Stimulated activated CD8-positive, alpha-beta memory T cell treated with anti-CD3 and anti-CD28 coated beads, Interleukin-12 subunit alpha, Interleukin-12 subunit beta, amount 100 ng/mL, for 24 hours (primary cell): ENCODE measurements around the gene AP2A2.
"Not testable (repeated sequence)": the region's sequence is repeated elsewhere in the genome, so short reads cannot be mapped to it uniquely, and the experiment has no call there.

Experiments
- DNase-seq: peaks from one replicate; pipeline ENCODE4 v3.0.0-alpha.2; 2020; ENCODE audit errors: extremely low read depth

Gene AP2A2

DNA sequence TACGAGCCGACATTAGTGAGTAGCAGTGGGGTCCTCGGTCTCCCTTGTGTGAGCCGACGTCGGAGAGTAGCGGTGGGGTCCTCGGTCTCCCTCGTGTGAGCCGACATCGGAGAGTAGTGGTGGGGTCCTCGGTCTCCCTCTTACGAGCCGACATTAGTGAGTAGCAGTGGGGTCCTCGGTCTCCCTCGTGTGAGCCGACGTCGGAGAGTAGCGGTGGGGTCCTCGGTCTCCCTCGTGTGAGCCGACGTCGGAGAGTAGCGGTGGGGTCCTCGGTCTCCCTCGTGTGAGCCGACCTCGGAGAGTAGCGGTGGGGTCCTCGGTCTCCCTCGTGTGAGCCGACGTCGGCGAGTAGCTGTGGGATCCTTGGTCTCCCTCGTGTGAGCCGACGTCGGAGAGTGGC is 49.7 kb downstream of the AP2A2 start:
- not testable (repeated sequence) for DNase-seq

DNA sequence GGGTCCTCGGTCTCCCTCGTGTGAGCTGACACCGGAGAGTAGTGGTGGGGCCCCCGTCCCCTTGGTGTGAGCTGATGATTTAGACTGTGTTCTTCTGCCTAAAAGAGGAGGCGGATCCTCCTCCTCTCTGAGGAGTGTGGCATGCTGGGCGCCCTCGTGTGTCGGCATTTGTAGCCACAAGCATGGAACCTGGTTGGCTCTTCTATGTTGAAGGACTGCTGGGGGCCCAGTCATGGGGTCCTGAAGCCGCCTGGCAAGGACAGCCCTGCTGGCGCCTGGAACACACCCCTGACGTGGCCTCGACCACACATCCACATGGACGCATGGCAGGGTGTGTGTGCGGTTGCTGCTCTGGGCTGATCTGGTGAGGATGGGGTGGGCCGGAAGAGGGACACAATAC is 50.2 kb downstream of the AP2A2 start:
- no peak for DNase-seq

DNA sequence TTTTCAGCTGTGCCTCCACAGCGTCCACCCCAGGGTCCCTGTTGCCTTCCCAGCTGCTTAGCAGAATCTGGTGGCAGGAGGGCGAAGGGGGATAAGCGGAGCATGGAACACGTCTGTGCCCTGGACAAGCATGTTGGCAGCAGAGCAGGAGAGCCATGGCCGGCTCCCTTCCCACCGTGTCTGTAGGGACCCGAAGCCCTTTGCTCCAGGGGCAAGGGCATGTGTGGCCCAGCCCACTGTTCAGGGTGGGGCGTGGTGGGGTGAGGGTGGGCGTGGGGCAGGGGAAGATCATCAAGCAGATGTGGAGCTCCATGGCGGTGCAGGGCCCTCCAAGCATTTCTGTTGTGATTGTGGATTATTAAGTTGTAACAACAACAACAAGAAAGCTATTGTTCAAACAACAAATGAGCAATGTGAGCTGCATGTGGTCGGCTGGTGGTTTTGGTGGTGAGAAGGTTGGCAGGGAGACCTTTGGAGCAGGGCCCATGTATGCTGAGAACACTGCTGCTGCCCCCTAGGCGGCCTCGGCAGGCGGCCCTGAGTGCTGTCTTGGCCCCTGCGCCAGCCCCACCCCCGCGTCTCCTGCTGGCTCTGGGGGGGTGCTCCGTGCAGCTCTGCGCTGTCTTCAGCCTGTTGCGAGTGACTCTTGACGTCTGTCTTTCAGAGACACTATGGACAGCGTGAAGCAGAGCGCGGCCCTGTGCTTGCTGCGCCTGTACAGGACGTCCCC is 50.9 kb downstream of the AP2A2 start:
- DNase-seq: no peak

DNA sequence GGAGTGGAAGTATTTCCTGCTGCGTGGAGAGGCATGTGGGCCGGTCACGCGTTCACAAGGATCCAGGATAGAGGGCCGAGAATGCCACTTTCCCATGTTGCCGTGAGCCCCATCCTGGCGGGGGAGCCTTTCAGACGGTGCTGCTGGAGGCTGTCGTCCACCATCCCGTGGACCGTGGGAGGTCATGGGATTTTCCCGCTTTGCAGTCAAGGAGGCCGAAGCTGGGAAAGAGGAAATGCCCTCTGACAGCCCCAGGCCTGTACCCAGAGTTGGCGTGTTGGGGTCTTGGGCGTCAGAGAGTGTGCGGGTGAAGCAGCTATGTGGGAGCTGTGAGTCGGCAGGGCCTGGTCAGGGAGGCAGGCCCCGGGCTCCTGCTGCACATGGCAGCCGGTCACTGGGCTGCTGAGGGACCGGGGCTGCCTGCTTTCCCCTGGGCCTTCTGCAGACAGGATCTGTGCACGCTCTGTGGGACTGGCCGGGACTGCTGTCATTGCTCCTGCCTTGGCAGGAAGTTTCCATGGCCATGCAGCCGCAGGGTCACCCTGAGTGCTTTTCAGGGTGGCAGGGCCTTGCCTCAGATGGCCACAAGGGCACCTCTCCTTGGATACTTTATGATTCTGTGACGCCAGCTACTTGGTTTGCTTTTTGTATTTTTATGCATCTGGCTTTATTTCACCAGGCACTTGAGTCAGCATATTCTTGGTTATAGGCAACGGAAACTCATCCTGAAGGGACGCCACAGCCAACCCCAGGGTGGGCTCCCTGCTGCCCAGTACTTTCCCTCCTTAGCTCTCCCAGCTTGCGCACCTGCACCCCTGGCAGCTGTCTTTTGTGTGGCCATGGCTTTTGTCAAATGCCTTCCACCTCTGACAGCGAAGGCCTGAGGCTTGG is 52.4 kb downstream of the AP2A2 start:
- DNase-seq: no peak

DNA sequence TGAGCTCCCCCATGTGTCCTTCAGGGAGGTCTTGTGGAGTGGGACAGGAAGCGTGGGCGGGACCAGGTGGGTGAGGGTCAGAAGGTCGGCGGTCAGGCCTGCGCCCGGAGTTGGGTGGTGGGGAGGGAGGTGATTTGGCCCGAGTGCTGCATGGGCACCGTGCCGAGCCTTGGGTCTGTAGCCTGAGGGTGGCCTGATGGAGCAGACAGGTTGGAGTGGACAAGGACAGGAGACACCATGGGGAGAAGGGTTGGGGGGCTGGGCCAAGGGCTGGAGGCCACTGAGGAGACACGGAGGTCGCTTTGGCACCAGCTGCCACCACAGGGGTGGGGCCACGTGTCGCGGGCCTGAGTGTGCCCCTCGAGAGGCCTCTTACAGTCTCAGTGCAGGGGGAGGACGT is 53.1 kb downstream of the AP2A2 start:
- DNase-seq: no peak

DNA sequence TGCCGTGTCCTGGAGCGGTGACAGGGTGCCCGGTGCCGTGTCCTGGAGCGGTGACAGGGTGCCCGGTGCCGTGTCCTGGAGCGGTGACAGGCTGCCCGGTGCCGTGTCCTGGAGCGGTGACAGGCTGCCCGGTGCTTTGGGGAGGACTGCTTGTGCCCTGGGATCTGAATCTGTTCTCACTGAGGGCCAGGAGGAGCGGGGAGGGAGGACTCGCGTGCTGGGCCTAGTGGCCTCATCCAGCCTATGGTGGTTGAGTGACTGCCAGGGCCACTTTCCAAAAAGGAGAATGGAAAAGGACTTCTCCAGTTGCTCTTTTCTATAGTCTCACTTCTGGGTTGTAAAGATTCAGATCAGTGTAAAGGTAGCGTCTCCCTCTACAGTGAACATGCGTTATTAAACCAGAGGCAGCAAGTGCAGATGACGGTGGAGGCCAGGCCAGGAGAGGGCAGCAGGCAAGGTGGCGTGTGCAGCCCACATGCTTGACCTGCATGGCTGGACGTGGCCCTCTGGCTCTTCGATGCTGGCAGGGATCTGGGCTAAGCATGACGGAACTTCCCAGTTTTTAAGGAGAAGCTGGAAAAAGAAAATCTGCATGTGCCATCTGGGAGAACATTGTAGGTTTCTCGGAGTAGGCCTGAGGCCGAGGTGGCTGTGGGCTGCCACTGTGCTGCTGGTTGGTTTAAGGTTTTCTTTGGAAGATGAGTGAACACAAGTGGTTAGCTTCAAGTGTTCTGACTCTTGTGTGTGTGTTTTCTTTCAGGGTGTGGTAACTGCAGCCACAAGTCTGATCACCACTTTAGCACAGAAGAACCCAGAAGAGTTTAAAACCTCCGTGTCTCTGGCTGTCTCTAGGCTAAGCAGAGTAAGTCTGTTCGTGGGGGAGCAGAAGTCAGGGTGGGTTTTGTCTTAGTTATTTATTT is 55.0 kb downstream of the AP2A2 start:
- no peak for DNase-seq

DNA sequence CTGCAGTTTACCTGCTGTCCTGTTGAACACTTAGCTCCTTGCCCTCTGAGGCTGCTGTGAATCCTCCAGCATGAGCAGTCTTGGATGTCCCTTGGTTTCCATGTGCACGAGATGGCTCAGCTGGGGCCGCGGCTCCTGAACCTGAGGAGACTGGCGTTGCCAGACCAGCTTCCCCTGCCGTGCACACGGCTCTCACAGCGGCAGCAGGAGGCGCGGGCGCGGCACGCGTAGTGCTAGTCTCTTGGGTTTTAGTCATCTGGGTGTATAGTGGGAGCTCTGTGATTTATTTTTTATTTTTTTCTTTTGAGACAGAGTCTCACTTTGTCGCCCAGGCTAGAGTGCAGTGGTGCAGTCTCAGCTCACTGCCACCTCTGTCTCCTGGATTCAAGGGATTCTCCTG is 56.1 kb downstream of the AP2A2 start:
- no peak for DNase-seq

DNA sequence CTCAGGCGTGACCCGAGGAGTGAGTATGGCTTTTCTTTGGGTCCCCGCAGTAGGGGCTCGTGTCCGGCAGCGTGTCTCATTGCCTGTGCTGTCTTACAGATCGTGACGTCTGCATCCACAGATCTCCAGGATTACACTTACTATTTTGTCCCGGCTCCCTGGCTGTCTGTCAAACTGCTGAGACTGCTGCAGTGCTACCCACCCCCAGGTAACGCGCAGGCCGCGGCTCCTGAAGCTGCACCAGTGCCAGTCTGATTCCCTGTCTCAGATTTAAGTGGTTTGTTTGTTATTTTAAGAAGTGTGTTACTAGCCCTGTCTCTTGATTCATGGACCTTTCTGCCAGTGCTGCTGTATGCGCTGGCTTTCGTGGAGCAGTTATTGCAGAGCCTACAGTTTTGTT is 58.9 kb downstream of the AP2A2 start:
- no peak for DNase-seq

DNA sequence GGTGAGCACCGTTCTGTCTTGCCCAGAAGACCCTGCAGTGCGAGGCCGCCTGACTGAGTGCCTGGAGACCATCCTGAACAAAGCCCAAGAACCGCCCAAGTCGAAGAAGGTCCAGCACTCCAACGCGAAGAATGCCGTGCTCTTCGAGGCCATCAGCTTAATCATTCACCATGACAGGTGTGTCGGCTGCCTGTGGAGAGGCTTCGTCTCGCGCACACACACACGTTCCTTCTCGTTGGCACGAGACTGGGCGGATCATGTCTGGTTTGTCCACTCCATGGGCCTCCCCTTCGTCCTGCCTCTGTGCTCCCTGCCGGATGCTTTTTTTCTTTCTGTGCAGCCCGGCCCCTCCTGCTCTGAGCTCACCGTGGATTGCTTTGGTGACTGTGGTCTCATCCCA is 59.7 kb downstream of the AP2A2 start:
- no peak for DNase-seq

DNA sequence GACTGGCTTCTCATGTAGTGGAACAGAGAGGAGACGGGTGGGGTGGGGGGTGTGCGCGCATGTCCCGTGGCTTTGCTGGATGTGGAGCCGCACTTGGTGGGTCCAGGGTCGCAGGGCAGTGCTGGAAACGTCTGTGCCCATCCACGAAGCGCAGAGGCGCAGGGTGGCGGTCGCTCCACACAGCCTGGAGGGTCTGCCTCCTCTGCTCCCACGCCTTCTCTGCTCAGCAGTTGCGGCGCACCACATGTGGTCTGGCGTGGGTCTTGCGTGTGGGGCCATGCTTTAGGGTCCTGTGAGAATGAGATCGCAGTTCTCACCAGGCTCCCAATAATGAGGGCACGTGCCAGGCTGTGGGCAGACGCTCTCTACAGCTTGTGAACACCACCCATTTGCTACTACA is 60.2 kb downstream of the AP2A2 start:
- no peak for DNase-seq

DNA sequence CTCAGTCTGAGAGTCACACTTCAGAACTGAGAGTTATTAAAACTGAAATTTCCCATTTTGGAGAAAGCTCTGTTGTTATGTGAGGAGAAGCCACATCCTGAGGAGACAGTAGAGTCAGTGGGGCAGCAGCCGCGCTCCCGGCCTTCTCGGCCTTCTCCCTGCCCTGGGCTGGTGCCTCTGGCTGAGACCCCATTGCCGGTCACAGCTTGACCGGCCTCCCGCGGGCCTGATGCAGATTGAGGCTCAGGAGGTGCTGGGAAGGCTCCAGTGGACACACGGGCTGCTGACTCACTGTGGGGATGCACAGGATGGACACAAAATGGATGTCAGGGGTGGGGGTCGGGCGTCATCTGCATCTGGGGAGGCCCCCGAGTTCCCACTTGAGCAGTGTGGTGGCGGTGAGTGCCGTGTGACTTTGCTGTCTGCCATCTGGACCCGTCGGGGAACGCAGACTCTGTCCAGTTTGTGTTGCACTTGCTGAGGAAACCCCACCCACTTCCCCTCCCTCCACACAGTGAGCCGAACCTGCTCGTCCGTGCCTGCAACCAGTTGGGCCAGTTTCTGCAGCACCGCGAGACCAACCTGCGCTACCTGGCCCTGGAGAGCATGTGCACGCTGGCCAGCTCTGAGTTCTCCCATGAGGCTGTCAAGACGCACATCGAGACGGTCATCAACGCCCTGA is 60.7 kb downstream of the AP2A2 start:
- DNase-seq: no peak

DNA sequence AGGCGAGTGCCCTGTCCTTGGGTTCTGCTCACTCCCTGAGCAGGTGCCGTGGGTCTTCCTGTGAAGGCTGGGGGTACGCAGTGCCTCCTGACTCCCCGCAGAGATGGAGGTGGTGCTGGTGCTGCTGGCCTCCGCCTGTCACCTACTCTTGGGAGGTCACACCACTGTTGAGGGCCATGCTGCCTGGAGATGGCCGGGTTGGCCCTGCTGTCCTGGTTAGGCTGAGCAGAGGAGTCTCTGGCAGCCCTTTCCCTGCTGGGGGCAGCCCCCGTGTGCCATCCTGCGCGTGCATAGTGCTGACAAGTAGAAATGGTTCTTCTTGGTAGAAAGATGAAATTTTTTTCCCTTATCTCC is 61.3 kb downstream of the AP2A2 start:
- DNase-seq: no peak

DNA sequence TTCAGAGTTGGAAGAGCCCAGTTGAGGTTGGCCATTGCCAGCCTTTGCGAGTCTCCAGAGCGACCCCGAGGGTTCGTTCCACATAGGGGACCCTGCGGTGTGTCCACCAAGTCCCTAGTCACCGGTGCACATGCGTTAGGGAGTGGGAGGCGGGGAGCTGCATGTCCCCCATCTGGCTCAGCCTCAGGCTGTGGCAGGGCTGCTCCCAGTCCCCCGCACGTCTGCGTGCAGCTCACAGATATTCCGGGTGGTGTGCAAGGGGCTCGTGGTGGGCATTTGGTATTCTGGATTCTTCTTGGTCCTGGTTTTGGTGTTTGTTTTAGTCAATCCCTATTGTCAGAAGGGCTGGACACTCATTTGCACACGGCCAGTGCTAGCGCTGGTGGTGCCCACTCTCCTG is 62.0 kb downstream of the AP2A2 start:
- DNase-seq: no peak

DNA sequence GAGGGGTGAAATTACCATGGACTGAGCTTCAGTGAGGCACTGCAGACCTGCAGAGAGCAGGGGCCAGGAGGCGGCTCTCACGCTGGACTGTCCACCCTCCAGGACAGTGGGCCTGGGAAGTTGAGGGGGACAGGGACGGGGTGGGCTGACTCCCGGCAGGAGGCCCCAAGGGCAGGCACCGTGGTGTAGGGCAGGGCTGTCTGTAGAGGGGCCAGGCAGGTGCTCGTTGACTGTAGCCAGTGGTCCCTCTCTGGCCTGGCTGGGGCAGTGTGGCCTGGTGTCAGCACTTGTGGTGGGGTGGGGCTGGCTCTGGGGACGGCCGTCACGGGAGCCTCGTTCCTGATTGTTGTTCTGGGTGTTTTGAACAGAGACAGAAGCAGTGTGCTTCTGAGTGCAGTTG is 64.4 kb downstream of the AP2A2 start:
- no peak for DNase-seq

DNA sequence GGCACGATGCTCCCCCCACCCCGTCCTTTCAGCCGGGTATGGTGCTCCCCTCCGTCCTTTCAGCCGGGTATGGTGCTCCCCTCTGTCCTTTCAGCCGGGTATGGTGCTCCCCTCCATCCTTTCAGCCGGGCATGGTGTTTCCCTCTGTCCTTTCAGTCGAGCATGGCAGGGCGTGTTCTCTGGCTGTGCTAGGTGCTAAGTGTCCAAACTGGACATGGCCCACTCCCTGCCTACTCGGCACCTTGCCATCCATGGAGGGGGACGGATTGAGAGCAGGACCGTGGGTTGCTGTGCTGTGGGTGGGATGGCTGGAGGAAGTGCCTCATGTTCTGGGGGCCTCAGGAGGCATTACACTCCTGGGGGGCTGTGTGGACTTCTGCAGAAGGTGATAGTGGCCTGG is 65.4 kb downstream of the AP2A2 start:
- no peak for DNase-seq

DNA sequence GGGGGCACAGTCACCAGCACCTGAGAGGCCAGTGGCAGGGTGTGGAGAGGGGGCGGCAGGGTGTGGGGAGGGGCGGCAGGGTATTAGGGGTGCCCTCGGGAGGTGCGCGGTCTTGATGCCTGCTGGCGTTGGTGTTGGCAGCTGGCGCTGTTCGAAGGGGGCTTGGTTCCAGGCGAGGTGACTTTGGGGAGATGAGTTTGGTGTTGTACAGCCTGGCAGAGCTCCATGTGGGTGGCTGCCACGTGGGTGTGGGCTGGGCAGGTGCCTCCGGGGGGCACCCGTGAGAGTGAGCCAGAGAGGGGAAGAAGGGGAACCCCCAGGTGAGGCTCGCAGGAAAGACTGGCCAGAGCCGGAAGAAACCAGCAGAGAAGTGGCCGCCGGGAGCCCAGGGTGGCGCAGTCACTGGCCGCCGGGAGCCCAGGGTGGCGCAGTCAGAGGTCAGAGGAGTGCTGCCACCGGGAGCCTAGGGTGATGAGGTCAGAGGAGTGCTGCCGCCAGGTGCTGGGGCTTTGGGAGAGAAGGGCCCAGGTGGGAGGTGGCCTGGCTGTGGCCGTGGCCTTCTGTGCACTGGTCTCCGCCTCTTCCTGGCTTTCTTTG is 66.1 kb downstream of the AP2A2 start:
- no peak for DNase-seq

DNA sequence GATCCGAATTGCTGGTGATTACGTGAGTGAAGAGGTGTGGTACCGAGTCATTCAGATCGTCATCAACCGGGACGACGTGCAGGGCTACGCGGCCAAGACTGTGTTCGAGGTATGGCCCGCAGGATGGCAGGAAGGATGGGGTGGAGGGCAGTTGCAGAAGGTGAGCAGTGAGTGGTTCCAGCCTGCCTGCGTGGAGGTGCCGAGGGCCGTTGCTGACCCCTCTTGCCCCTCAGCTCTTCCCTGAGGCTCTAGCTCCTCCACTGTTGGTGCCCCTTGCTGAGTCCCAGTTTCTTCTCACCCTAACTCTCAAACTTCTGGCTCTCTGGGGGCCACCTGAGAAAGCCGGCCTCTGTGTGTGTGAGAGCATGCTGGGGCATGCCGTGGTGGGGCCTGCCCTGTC is 66.9 kb downstream of the AP2A2 start:
- DNase-seq: no peak

DNA sequence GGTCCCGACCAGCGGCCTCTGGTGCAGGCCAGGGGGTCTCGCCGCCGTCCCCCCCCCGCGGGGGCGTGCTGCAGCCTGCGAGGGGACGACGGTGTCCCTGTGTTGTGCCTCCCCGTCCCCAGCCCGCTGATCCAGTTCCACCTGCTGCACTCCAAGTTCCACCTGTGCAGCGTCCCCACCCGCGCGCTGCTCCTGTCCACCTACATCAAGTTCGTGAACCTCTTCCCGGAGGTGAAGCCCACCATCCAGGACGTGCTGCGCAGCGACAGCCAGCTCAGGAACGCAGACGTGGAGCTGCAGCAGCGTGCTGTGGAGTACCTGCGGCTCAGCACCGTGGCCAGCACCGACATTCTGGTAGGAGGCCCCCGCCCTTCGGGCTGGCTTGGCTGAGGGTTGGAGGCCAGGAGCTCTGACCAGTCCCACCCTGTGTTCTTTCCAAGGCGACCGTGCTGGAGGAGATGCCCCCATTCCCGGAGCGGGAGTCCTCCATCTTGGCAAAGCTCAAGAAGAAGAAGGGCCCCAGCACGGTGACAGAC is 68.0 kb downstream of the AP2A2 start:
- no peak for DNase-seq

DNA sequence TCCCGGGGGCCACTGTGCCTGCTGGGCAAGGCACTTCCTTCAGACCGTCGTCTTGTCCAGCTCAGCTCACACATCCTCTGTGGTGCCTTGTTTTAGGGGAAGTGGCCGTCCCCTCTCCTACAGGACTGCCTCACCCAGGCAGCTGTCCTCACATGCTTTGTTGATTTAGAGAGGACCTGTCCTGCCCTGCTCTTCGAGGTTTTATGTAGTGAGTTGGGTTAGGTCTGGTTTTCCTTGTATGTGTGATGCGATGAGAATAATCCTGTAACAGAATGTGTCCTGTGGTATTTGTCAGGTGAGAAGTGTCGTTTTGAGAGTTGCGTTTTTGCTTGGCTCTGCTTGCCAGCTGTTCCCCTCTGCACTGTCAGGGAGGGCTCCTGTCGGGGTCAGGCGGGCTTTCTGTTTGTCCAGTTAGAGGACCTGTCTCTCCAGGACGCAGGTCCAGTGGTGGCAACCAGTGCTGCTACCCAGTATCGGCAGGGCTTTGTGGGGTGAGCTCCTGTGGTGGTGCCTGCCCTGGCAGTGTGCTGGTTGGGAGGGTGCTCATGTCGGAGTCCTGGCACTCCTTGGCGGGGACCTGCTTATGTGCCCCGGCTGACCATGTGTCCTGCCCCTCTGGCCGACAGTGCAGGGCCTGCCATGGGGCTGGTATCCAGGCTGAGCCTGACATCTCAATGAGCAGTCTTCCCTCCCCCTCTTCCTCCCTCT is 69.5 kb downstream of the AP2A2 start:
- no peak for DNase-seq

DNA sequence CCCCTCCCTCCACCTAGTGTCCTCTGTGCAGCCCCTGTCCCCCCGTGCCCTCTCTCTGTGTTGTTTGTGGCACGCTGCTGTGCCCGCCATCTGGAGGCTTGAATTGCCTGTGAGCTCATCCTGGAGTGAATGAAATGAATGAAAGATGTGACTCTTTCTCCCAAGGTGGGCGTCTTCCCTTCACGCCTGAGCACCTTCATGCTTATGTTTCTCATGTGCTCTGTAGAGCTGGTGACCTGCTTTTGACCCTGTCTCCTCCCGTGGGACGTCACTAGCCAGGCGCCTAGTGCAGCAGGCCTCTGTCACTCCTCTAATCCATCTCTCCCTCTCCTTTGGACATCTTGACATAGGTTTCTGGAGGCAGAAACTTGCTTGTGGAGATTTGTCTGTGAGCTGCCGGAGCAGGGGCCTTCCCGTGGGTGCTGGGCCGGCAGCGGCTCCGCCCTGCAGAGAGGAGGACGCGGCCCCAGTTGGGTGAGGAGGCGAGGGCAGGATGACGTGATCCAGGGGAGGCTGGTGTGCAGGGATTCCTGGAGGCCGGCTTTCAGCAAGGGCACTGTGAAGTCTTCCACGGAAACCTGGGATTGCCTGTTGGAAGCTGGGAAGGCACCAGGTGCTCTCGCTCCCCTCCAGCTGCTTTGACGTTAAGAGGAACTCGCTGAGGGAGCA is 70.2 kb downstream of the AP2A2 start:
- DNase-seq: no peak
